ENCODE measurements around the gene PBX4. TPM values are rescaled to one million over a fixed set of nuclear protein-coding genes. Genes with fewer than 3 reads are reported as not detected.

PBX4 gene
- total and polyA plus RNA-seq, 2 of the 8 experiments (the other 6 are each of a cell fraction or from before 2014, with no cell fraction given) = 3.4 to 3.8 TPM

DNA sequence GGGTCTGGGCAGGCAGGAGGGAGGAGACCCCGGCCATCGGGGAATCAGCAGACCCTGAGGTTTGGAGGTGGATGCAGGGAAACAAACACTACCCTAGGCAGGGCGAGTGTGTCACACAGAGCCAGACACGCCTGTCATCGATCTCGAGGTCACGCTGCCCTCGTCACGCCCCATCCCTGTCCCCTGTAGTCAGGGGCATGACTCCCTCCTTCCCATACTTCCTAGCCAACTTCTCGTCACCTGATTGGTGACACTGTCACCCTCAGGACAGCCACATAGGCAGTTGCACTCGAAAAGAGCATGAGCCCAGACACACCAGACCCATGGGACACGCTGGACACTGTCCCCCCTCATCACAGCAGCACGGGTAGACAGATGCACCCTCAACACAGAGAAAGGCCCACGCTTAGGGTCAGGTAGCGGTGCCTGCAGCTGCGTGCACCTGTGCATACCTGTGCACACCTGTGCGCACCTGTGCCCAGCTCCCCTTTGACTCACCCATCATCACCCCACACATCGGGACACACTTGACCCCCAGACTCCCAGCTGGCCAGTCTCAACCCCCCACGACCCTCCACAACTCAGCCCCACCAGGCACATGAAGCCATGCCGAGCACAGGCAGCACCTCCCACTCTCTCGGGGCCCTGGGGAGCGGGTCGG is 68.6 kb downstream of the PBX4 start:
- TF ChIP-seq TCF12 (IDR thresholded peaks at IDR 0.05; ENCODE audit: low read depth, low read length) (no peak), BCL11A (IDR thresholded peaks at IDR 0.05; ENCODE audit: low read depth in 2 of 2, low read length in 2 of 2) (no peak), RAD21 (IDR thresholded peaks at IDR 0.05 in 1 of 2, conservative IDR thresholded peaks at IDR 0.05 in 1 of 2; ENCODE audit: low read depth in 2 of 2, low read length in 2 of 2) (no peak)
- Histone ChIP-seq H2BK120ac (replicated peaks; ENCODE audit: low read depth, low read length) (no peak overlapping the region), H3K4ac (replicated peaks; ENCODE audit: insufficient read length, low read depth, low read length) (no peak overlapping the region), H3K14ac (ENCODE audit: insufficient read length) (no peak overlapping the region), H3K56ac (replicated peaks; ENCODE audit: insufficient read length, low read depth, low read length) (no peak overlapping the region), H3K23ac (ENCODE audit: insufficient read length) (no peak overlapping the region), H4K5ac (ENCODE audit: insufficient read length, low read depth, low read length) (no peak overlapping the region), H3K27ac (ENCODE audit: low read depth, low read length) (no peak overlapping the region), H3K4me1 (replicated peaks in 1 of 4; ENCODE audit: control insufficient read depth in 3 of 4, insufficient read depth in 4 of 4, low read length in 3 of 4) (no peaks in the 10 kb centered on the region; a peak in 3 of 7 replicates), H3K4me3 (ENCODE audit: extremely low read depth in 1 of 4, insufficient read depth in 2 of 4, low read depth in 3 of 4, low read length in 4 of 4) (no peak overlapping the region), H2BK12ac (ENCODE audit: low read depth, low read length) (peak overlapping the region; percentile 39; the same call in 1 of the 2 replicates), H3K23me2 (ENCODE audit: low read depth, low read length) (no peaks in the 10 kb centered on the region), H2BK5ac (ENCODE audit: low read depth, low read length) (peak overlapping the region; percentile 8; the same call in 1 of the 2 replicates), H3K9me3 (ENCODE audit: insufficient read depth in 2 of 2, low read depth in 1 of 2, low read length in 1 of 2) (no peaks in the 10 kb centered on the region), H3K79me1 (ENCODE audit: low read depth, low read length) (no peaks in the 10 kb centered on the region), H3K79me2 (ENCODE audit: control insufficient read depth in 1 of 2, insufficient read depth in 2 of 2, low read length in 2 of 2) (no peaks in the 10 kb centered on the region), H3K36me3 (ENCODE audit: control insufficient read depth in 2 of 4, insufficient read depth in 4 of 4, low read length in 3 of 4) (no peaks in the 10 kb centered on the region), H4K8ac (ENCODE audit: extremely low read depth, insufficient read depth, low read length) (no peak overlapping the region), H2BK15ac (ENCODE audit: low read length) (peak overlapping the region; percentile 31; the same call in 1 of the 2 replicates), H2AK5ac (ENCODE audit: low read depth, low read length) (0 out of 2 replicates have a peak overlapping the region, but pooled peaks have one; percentile 53), H4K91ac (replicated peaks; ENCODE audit: insufficient read length, low read length) (no peak overlapping the region), H4K20me1 (replicated peaks in 1 of 2; ENCODE audit: control insufficient read depth in 1 of 2, insufficient read depth in 2 of 2, low read length in 2 of 2) (no peaks in the 10 kb centered on the region), H3K4me2 (ENCODE audit: insufficient read depth in 1 of 2, low read depth in 2 of 2, low read length in 2 of 2) (no peak overlapping the region), H3K18ac (ENCODE audit: extremely low read depth, low read length) (no peak overlapping the region; the same call in none of the 2 replicates), H2AFZ (ENCODE audit: low read length) (no peak overlapping the region), H3K9ac (replicated peaks in 1 of 4; ENCODE audit: extremely low read depth in 1 of 4, low read depth in 3 of 4, low read length in 3 of 4) (no peak overlapping the region; a peak in 2 of 7 replicates), H3K27me3 (replicated peaks in 1 of 4; ENCODE audit: control insufficient read depth in 3 of 4, extremely low read depth in 1 of 4, insufficient read depth in 3 of 4, low read length in 3 of 4) (no peaks in the 10 kb centered on the region; a peak in 1 of 7 replicates), H2BK20ac (ENCODE audit: low read length) (0 out of 2 replicates have a peak overlapping the region, but pooled peaks have one; percentile 61)
- ChIA-PET POLR2A (ENCODE audit: partially characterized antibody) (interaction anchor here (1.0 to 1.8 kb wide), 2 partner anchors 17 to 21 kb away, joined by 5 to 7 read pairs; partner anchors contain the start of gene YJEFN3), CTCF (ENCODE audit: partially characterized antibody) (interaction anchor here (8.0 to 15.7 kb wide), 3 partner anchors 12 to 20 kb away, joined by 104 to 223 read pairs (median 181); partner anchors contain the start of genes CILP2 and YJEFN3)
- FAIRE-seq = no peak
- WGBS, 2 experiments (ENCODE audit: extremely low coverage in 1 of 2, insufficient coverage in 1 of 2, insufficient read length in 1 of 2, insufficient replicate concordance in 2 of 2, low coverage in 1 of 2, low lambda C conversion rate in 2 of 2, missing lambda C conversion rate in 1 of 2) = 90% methylated on average over 21 of the region's 23 CpGs; no CpG with 5 or more reads in 1 of the 2 experiments
- no peak for DNase-seq (ENCODE audit: low read depth in 1 of 2, low spot score in 2 of 2)
